ENCODE results near the gene USH2A. TPM values are rescaled to one million over a fixed set of nuclear protein-coding genes. Genes with fewer than 3 reads are reported as not detected.

Gene USH2A
- total RNA-seq, 6 experiments from 2014 or later, result 0.19 to 1.8 (median 0.81) TPM

DNA sequence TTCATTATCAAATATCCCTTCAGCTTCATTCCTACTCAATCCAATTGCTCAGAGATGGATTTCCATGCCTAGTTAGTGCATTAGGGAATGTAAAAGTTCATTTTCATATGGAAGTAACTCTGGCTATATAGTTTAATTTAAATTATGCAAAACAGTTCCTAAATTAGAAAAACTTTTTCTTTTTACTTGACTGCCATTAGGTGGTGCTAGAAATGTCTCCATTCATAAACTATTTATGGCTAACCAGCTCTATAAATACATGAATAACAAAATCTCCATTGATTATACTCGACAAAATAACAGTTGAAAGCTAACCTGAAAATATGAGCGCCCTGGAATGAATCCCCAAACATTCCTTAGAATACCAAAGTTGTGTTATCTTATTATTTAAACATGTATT is 311.4 kb downstream of the USH2A start:
- DNase-seq (no peak), ATAC-seq (no peak)
- Histone ChIP-seq H3K27ac (no peak overlapping the region), H3K9me3 (no peaks in the 10 kb centered on the region), H3K27me3 (no peaks in the 10 kb centered on the region), H3K4me1 (no peaks in the 10 kb centered on the region), H3K4me3 (no peak overlapping the region), H3K36me3 (no peaks in the 10 kb centered on the region)
- intact Hi-C loops (cut with DNase I), result loop anchor here in 1 of 2 donors (10.0 kb wide), 1 partner anchor 113 kb away; no protein-coding TSS in a partner anchor
- TF ChIP-seq POLR2A (IDR thresholded peaks at IDR 0.05), result no peak
- TF ChIP-seq, protein P1, sequence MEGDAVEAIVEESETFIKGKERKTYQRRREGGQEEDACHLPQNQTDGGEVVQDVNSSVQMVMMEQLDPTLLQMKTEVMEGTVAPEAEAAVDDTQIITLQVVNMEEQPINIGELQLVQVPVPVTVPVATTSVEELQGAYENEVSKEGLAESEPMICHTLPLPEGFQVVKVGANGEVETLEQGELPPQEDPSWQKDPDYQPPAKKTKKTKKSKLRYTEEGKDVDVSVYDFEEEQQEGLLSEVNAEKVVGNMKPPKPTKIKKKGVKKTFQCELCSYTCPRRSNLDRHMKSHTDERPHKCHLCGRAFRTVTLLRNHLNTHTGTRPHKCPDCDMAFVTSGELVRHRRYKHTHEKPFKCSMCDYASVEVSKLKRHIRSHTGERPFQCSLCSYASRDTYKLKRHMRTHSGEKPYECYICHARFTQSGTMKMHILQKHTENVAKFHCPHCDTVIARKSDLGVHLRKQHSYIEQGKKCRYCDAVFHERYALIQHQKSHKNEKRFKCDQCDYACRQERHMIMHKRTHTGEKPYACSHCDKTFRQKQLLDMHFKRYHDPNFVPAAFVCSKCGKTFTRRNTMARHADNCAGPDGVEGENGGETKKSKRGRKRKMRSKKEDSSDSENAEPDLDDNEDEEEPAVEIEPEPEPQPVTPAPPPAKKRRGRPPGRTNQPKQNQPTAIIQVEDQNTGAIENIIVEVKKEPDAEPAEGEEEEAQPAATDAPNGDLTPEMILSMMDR (IDR thresholded peaks at IDR 0.05), result peak; percentile 9 to 32 (median 28)
- 35% methylated on average over 2 of the region's 2 CpGs for WGBS (ENCODE audit: insufficient coverage, low coverage, low lambda C conversion rate, missing lambda C conversion rate)

DNA sequence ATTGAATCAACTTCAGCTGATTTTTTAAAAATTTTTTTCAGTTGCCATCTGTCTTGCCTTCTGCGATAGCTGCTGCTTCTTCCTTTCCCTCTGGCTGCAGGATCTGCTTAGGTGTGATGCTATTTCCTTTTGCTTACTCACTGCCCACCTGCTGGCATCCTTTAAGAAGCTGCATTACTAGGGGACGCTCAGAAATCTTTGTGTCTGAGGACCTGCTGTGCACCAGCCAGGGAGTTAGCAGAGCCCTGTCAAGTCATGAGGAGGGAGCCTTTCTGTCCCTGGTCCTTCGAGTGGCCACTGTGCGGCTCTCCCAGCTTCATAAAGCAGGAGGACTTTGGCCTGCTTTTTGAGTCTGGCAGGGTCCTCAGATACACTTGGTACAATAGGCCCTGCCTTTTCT is 327.8 kb downstream of the USH2A start:
- Histone ChIP-seq H3K27ac (no peak overlapping the region), H3K36me3 (no peaks in the 10 kb centered on the region), H3K27me3 (no peaks in the 10 kb centered on the region), H3K9me3 (no peaks in the 10 kb centered on the region), H3K4me3 (no peak overlapping the region), H3K4me1 (no peaks in the 10 kb centered on the region)
- 61% methylated on average over 4 of the region's 4 CpGs for WGBS (ENCODE audit: insufficient coverage, low coverage, low lambda C conversion rate, missing lambda C conversion rate)
- intact Hi-C loops (cut with DNase I), result no loop called here
- ATAC-seq, result no peak
- TF ChIP-seq, protein P1 (IDR thresholded peaks at IDR 0.05), result no peak
- no peak for TF ChIP-seq POLR2A (IDR thresholded peaks at IDR 0.05)
- DNase-seq, result no peak

DNA sequence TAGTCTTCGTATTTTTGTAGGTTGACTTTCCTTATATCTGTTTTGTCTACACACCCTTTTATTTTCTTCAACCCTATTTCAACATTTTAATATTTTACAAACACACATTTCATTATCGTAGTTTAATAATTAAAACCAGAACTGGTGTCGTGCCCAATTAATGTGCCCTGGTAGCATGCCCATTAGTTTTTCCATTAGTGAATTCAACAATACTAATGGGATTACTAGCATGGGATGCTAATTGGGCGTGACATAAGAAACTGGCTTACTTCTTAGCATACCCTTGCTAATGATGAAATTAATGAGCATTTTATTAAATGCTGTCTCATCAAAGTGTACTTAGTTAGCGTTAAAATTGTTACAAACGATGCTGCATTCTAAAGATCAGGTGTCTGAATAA is 332.7 kb downstream of the USH2A start:
- Histone ChIP-seq H3K36me3 (no peaks in the 10 kb centered on the region), H3K9me3 (no peaks in the 10 kb centered on the region), H3K4me3 (no peak overlapping the region), H3K27me3 (no peaks in the 10 kb centered on the region), H3K27ac (no peak overlapping the region), H3K4me1 (no peaks in the 10 kb centered on the region)
- WGBS (ENCODE audit: insufficient coverage, low coverage, low lambda C conversion rate, missing lambda C conversion rate), result 78% methylated on average over 6 of the region's 6 CpGs
- intact Hi-C loops (cut with DNase I), result no loop called here
- DNase-seq (no peak), ATAC-seq (no peak)
- TF ChIP-seq POLR2A (IDR thresholded peaks at IDR 0.05), result no peak

DNA sequence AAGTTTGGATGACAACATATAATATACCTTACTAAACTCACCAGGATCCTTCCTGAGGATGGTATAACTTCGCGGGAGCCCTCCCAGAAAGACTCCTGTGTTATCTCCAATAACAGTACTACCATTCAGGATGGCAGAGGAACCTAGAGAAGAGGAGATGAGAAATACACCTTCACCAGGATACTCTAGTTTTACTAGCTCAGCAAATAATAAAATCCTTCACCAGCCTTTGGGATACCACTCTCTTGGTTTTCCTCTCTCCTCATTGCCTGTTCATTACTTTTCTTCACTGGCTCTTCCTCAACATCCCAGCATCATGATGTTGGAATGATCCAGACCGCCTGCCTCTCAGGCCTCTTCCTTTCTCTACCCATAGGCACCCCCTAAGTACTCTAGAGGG is 336.6 kb downstream of the USH2A start:
- no peak overlapping the region for H3K27ac ChIP-seq
- no peak overlapping the region for H3K4me3 ChIP-seq
- H3K36me3 ChIP-seq, result no peaks in the 10 kb centered on the region
- intact Hi-C loops (cut with DNase I), result no loop called here
- WGBS (ENCODE audit: insufficient coverage, low coverage, low lambda C conversion rate, missing lambda C conversion rate), result 77% methylated on average over 3 of the region's 3 CpGs
- no peaks in the 10 kb centered on the region for H3K27me3 ChIP-seq
- H3K9me3 ChIP-seq, result no peaks in the 10 kb centered on the region
- ATAC-seq (no peak), DNase-seq (no peak)
- H3K4me1 ChIP-seq, result no peaks in the 10 kb centered on the region
- no peak for TF ChIP-seq POLR2A (IDR thresholded peaks at IDR 0.05)
- TF ChIP-seq, protein P1 (IDR thresholded peaks at IDR 0.05), result no peak

DNA sequence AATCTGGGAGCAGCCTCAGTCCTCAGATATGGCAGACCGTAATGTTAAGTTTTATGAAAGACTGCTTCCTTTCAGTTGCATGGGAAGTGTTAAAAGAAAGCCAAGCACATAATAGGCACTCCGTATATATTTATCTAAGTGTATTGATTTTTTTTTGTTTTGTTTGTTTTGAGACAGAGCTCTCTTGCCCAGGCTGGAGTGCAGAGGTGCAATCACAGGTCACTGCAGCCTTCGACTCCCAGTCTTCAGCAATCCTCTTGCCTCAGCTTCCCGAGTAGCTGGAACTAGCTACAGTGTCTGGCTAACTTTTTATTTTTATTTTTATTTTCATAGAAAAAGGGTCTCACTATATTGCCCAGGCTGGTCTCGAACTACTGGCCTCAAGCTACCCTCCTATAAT is 341.8 kb downstream of the USH2A start:
- Histone ChIP-seq H3K36me3 (no peaks in the 10 kb centered on the region), H3K4me3 (no peak overlapping the region), H3K27me3 (no peaks in the 10 kb centered on the region), H3K9me3 (no peaks in the 10 kb centered on the region), H3K4me1 (no peaks in the 10 kb centered on the region), H3K27ac (no peak overlapping the region)
- ATAC-seq, result peak; percentile 95 to 99 (median 99)
- peak; percentile 39 to 64 (median 58) for DNase-seq
- 13% methylated on average over 5 of the region's 5 CpGs for WGBS (ENCODE audit: insufficient coverage, low coverage, low lambda C conversion rate, missing lambda C conversion rate)
- TF ChIP-seq, protein P1 (IDR thresholded peaks at IDR 0.05), result no peak
- no peak for TF ChIP-seq POLR2A (IDR thresholded peaks at IDR 0.05)
- intact Hi-C loops (cut with DNase I), result no loop called here
